ENCODE results near the gene VPS37B.
A peak's percentile ranks its signal among the peaks of the same experiment; 100 is the strongest.
"Not testable (repeated sequence)": the region's sequence is repeated elsewhere in the genome, so short reads cannot be mapped to it uniquely, and the experiment has no call there.

Gene VPS37B

GRCh38 chr12:122895704-122896636 is at the start of gene VPS37B:
Gene VPS37B (minus strand): TSS chr12:122896124. CDS start chr12:122896062, 62 bp downstream.
- peaks cover 8% of the 10 kb centered on the region for H3K9me3 Mint-ChIP-seq
- H3K4me1 Mint-ChIP-seq (ENCODE audit: low read depth), result peaks cover 65% of the 10 kb centered on the region
- intact Hi-C loops (cut with micrococcal nuclease), result loop anchor here (5.0 kb wide), 1 partner anchor 51 kb away; no protein-coding TSS in a partner anchor
- peak within 1 kb of the TSS; percentile 89 for H3K4me3 Mint-ChIP-seq
- peaks cover 6% of the 10 kb centered on the region for H3K27me3 Mint-ChIP-seq
- peaks cover 15% of the 10 kb centered on the region for H3K36me3 Mint-ChIP-seq (ENCODE audit: low read depth)
- H3K27ac Mint-ChIP-seq, result peak within 1 kb of the TSS; percentile 95

GRCh38 chr12:122944605-122945592 is 49.0 kb upstream of the VPS37B start:
- Mint-ChIP-seq H3K36me3 (ENCODE audit: low read depth) (no peaks in the 10 kb centered on the region), H3K27ac (peak overlapping the region; percentile 60), H3K27me3 (peaks cover 4% of the 10 kb centered on the region), H3K4me1 (ENCODE audit: low read depth) (peaks cover 60% of the 10 kb centered on the region), H3K9me3 (no peaks in the 10 kb centered on the region), H3K4me3 (no peak overlapping the region)
- intact Hi-C loops (cut with micrococcal nuclease), result loop anchor here (5.0 kb wide), 1 partner anchor 48 kb away; the partner anchor contains the start of gene VPS37B

- Mint-ChIP-seq H3K9me3 (no peaks in the 10 kb centered on the region), H3K4me1 (ENCODE audit: low read depth) (peaks cover 55% of the 10 kb centered on the region), H3K36me3 (ENCODE audit: low read depth) (no peaks in the 10 kb centered on the region), H3K27me3 (peaks cover 4% of the 10 kb centered on the region), H3K27ac (peak overlapping the region; percentile 26), H3K4me3 (no peak overlapping the region)
- intact Hi-C loops (cut with micrococcal nuclease), result no loop called here
Measured at GRCh38 chr12:122943196-122943595, 47.3 kb upstream of the VPS37B start.

- no peaks in the 10 kb centered on the region for H3K36me3 Mint-ChIP-seq (ENCODE audit: low read depth)
- no peak overlapping the region for H3K4me3 Mint-ChIP-seq
- intact Hi-C loops (cut with micrococcal nuclease), result no loop called here
- peaks cover 4% of the 10 kb centered on the region for H3K27me3 Mint-ChIP-seq
- no peaks in the 10 kb centered on the region for H3K9me3 Mint-ChIP-seq
- no peak overlapping the region for H3K27ac Mint-ChIP-seq
- H3K4me1 Mint-ChIP-seq (ENCODE audit: low read depth), result peaks cover 49% of the 10 kb centered on the region
Measured at GRCh38 chr12:122942637-122943036, 46.7 kb upstream of the VPS37B start.

- H3K27ac Mint-ChIP-seq; H3K36me3 Mint-ChIP-seq (ENCODE audit: low read depth); H3K4me3 Mint-ChIP-seq; H3K9me3 Mint-ChIP-seq; intact Hi-C loops (cut with micrococcal nuclease); H3K27me3 Mint-ChIP-seq: not testable (repeated sequence)
- H3K4me1 Mint-ChIP-seq (ENCODE audit: low read depth), result peaks cover 36% of the 10 kb centered on the region
Measured at GRCh38 chr12:122941351-122941750, 45.4 kb upstream of the VPS37B start.

- no peak overlapping the region for H3K4me3 Mint-ChIP-seq
- no peak overlapping the region for H3K27ac Mint-ChIP-seq
- peaks cover 17% of the 10 kb centered on the region for H3K4me1 Mint-ChIP-seq (ENCODE audit: low read depth)
- no peaks in the 10 kb centered on the region for H3K36me3 Mint-ChIP-seq (ENCODE audit: low read depth)
- intact Hi-C loops (cut with micrococcal nuclease), result no loop called here
- H3K9me3 Mint-ChIP-seq, result no peaks in the 10 kb centered on the region
- H3K27me3 Mint-ChIP-seq, result no peaks in the 10 kb centered on the region
Measured at GRCh38 chr12:122939125-122939524, 43.2 kb upstream of the VPS37B start.

GRCh38 chr12:122937622-122938091 is 41.7 kb upstream of the VPS37B start:
- peaks cover 2% of the 10 kb centered on the region for H3K4me1 Mint-ChIP-seq (ENCODE audit: low read depth)
- no peaks in the 10 kb centered on the region for H3K36me3 Mint-ChIP-seq (ENCODE audit: low read depth)
- no peak overlapping the region for H3K4me3 Mint-ChIP-seq
- no peaks in the 10 kb centered on the region for H3K9me3 Mint-ChIP-seq
- no peaks in the 10 kb centered on the region for H3K27me3 Mint-ChIP-seq
- intact Hi-C loops (cut with micrococcal nuclease), result no loop called here
- no peak overlapping the region for H3K27ac Mint-ChIP-seq

- Mint-ChIP-seq H3K4me1 (ENCODE audit: low read depth) (no peaks in the 10 kb centered on the region), H3K27me3 (no peaks in the 10 kb centered on the region), H3K36me3 (ENCODE audit: low read depth) (no peaks in the 10 kb centered on the region), H3K4me3 (no peak overlapping the region), H3K9me3 (no peaks in the 10 kb centered on the region), H3K27ac (no peak overlapping the region)
- intact Hi-C loops (cut with micrococcal nuclease), result no loop called here
Measured at GRCh38 chr12:122935318-122935717, 39.4 kb upstream of the VPS37B start.

GRCh38 chr12:122934722-122935121 is 38.8 kb upstream of the VPS37B start:
- Mint-ChIP-seq H3K9me3 (no peaks in the 10 kb centered on the region), H3K27ac (no peak overlapping the region)

GRCh38 chr12:122932207-122932606 is 36.3 kb upstream of the VPS37B start:
- Mint-ChIP-seq H3K9me3 (no peaks in the 10 kb centered on the region), H3K4me1 (ENCODE audit: low read depth) (peaks cover 16% of the 10 kb centered on the region), H3K4me3 (no peak overlapping the region), H3K27me3 (no peaks in the 10 kb centered on the region), H3K36me3 (ENCODE audit: low read depth) (no peaks in the 10 kb centered on the region), H3K27ac (no peak overlapping the region)
- intact Hi-C loops (cut with micrococcal nuclease), result no loop called here

More at GRCh38 chr12:122934722-122935121, 38.8 kb upstream of the VPS37B start:
- intact Hi-C loops (cut with micrococcal nuclease), result no loop called here
- H3K4me1 Mint-ChIP-seq (ENCODE audit: low read depth), result no peaks in the 10 kb centered on the region
- H3K27me3 Mint-ChIP-seq, result no peaks in the 10 kb centered on the region
- H3K4me3 Mint-ChIP-seq, result no peak overlapping the region
- H3K36me3 Mint-ChIP-seq (ENCODE audit: low read depth), result no peaks in the 10 kb centered on the region

- H3K9me3 Mint-ChIP-seq, result no peaks in the 10 kb centered on the region
- H3K27me3 Mint-ChIP-seq, result no peaks in the 10 kb centered on the region
- H3K4me1 Mint-ChIP-seq (ENCODE audit: low read depth), result peaks cover 31% of the 10 kb centered on the region
- H3K36me3 Mint-ChIP-seq (ENCODE audit: low read depth), result no peaks in the 10 kb centered on the region
- peak overlapping the region; percentile 75 for H3K27ac Mint-ChIP-seq
- intact Hi-C loops (cut with micrococcal nuclease), result no loop called here
- no peak overlapping the region for H3K4me3 Mint-ChIP-seq
Measured at GRCh38 chr12:122929812-122930211, 33.9 kb upstream of the VPS37B start.

GRCh38 chr12:122929148-122929538 is 33.2 kb upstream of the VPS37B start:
- peaks cover 31% of the 10 kb centered on the region for H3K4me1 Mint-ChIP-seq (ENCODE audit: low read depth)
- intact Hi-C loops (cut with micrococcal nuclease), result no loop called here
- no peak overlapping the region for H3K4me3 Mint-ChIP-seq
- H3K9me3 Mint-ChIP-seq, result no peaks in the 10 kb centered on the region
- H3K27ac Mint-ChIP-seq, result peak overlapping the region; percentile 75
- no peaks in the 10 kb centered on the region for H3K27me3 Mint-ChIP-seq
- H3K36me3 Mint-ChIP-seq (ENCODE audit: low read depth), result no peaks in the 10 kb centered on the region

GRCh38 chr12:122928404-122929147 is 32.7 kb upstream of the VPS37B start:
- H3K27ac Mint-ChIP-seq, result peak overlapping the region; percentile 75
- H3K36me3 Mint-ChIP-seq (ENCODE audit: low read depth), result no peaks in the 10 kb centered on the region
- intact Hi-C loops (cut with micrococcal nuclease), result no loop called here
- no peak overlapping the region for H3K4me3 Mint-ChIP-seq
- H3K4me1 Mint-ChIP-seq (ENCODE audit: low read depth), result peaks cover 31% of the 10 kb centered on the region
- H3K27me3 Mint-ChIP-seq, result no peaks in the 10 kb centered on the region
- H3K9me3 Mint-ChIP-seq, result no peaks in the 10 kb centered on the region
